ENCODE data around the gene FAM221A.
"Not testable (repeated sequence)": the region's sequence is repeated elsewhere in the genome, so short reads cannot be mapped to it uniquely, and the experiment has no call there.

FAM221A gene

GRCh38 chr7:23679898-23680413 lies at the start of gene FAM221A:
Gene FAM221A, plus strand, starts transcription at chr7:23680199. Its CDS starts 20 bp downstream, at chr7:23680219.
- DNase-seq = peak; percentile 53 to 65 (median 58)

GRCh38 chr7:23633417-23633816 lies 46.6 kb upstream of the FAM221A start:
- DNase-seq = no peak

- DNase-seq = no peak
Measured at GRCh38 chr7:23645822-23646221, 34.2 kb upstream of the FAM221A start.

GRCh38 chr7:23653942-23654341 lies 26.1 kb upstream of the FAM221A start:
- no peak for DNase-seq

GRCh38 chr7:23654508-23654907 lies 25.5 kb upstream of the FAM221A start:
- DNase-seq = no peak

GRCh38 chr7:23655433-23655832 lies 24.6 kb upstream of the FAM221A start:
- DNase-seq = no peak

GRCh38 chr7:23658831-23659427 lies 21.1 kb upstream of the FAM221A start:
- DNase-seq = no peak

GRCh38 chr7:23661385-23661784 lies 18.6 kb upstream of the FAM221A start:
- DNase-seq = no peak

- no peak for DNase-seq
Measured at GRCh38 chr7:23662124-23662983, 17.6 kb upstream of the FAM221A start.

- no peak for DNase-seq
Measured at GRCh38 chr7:23662984-23663313, 17.1 kb upstream of the FAM221A start.

- DNase-seq = no peak
Measured at GRCh38 chr7:23664122-23664521, 15.9 kb upstream of the FAM221A start.

- no peak for DNase-seq
Measured at GRCh38 chr7:23672033-23672432, 8.0 kb upstream of the FAM221A start.

GRCh38 chr7:23680414-23681405 lies 711 bp downstream of the FAM221A start:
- DNase-seq = peak in 2 of 4 experiments; percentile 3 to 13

- DNase-seq = not testable (repeated sequence)
Measured at GRCh38 chr7:23684041-23684440, 4.0 kb downstream of the FAM221A start.

GRCh38 chr7:23685731-23686130 lies 5.7 kb downstream of the FAM221A start:
- DNase-seq = no peak

GRCh38 chr7:23687011-23687410 lies 7.0 kb downstream of the FAM221A start:
- DNase-seq = no peak

- DNase-seq = no peak
Measured at GRCh38 chr7:23689165-23689564, 9.2 kb downstream of the FAM221A start.

- no peak for DNase-seq
Measured at GRCh38 chr7:23691320-23691719, 11.3 kb downstream of the FAM221A start.

- no peak for DNase-seq
Measured at GRCh38 chr7:23693224-23693623, 13.2 kb downstream of the FAM221A start.

GRCh38 chr7:23696916-23697441 lies 17.0 kb downstream of the FAM221A start:
- peak in 3 of 4 experiments; percentile 17 to 23 (median 19) for DNase-seq

- DNase-seq = no peak
Measured at GRCh38 chr7:23698822-23699221, 18.8 kb downstream of the FAM221A start.

GRCh38 chr7:23700046-23700445 lies 20.0 kb downstream of the FAM221A start:
- no peak for DNase-seq
